K562 treated with DMSO at 1 percent for 24 hours (cell line): ENCODE data around the gene PRSS21. TPM values are rescaled to one million over a fixed set of nuclear protein-coding genes. Genes with fewer than 3 reads are reported as not detected.

Experiments
- total RNA-seq: library from RNA; unstranded; fragments of 300-600 nt; gene quantifications from 2 replicates; pipeline ENCODE4 v1.2.3, GENCODE V29; 2022; ENCODE audit warnings: low read depth; ENCODE audit not compliant: insufficient read depth

PRSS21 gene
- 74.1 and 76.0 TPM in 2 replicates for total RNA-seq

DNA sequence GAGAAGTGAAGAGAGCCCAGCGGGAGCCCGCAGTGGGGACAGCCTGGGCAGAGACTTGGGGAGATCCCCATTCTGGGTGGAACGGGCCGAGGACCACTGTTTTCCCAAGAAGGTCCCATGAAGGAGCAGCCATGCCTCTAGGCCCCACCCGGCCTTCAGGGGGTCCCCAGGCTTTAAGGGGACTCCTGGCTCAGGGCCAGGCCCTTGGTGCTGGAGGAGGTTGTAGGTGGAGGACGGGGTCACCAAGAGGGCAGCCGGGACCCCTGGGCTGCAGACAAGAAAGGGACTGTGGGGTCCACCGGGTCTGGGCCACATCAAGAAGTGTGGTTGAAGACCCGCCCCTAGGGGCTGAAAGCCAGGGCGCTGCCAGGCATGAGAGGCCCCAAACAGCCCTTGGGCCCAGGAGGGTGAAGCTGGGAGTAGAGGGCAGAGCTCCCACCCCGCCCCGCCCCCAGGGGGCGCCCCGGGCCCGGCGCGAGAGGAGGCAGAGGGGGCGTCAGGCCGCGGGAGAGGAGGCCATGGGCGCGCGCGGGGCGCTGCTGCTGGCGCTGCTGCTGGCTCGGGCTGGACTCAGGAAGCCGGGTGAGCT lies at the start of gene PRSS21:
Gene PRSS21 (plus strand): TSS at position 487 of the 589 bp plus-strand sequence. CDS start 32 bp downstream, at position 519.

GRCh38 chr16:2777231-2777902 lies 39.7 kb upstream of the PRSS21 start, which contains the start of gene ELOB:
TSS of gene ELOB (minus strand) at chr16:2777280. CDS start at chr16:2777239, 41 bp downstream.

DNA sequence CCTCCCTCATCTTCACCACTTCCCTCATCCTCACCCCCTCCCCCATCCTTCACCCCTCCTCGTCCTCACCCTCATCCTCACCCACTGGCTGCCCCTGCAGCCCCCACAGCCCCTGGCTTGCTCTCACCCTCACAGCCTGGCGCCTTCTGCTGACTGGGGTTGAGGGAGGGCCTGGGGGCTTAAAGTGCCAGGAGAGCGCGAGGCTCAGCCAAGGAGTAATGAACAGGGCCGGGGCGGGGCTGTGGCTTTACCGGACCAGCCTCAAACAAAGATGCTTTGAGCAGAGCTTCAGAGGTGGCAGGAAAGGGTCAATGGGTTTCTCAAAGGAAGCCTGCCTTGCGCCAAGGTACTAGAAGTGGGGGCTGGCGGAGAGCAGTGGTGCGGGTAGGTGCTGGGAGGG lies 29.6 kb upstream of the PRSS21 start, which contains the start of gene PRSS33:
Gene PRSS33 (minus strand): TSS at position 155 of the 400 bp plus-strand sequence. CDS start 1,013 bp downstream, outside the sequence.

GRCh38 chr16:2829501-2830354 lies 12.7 kb downstream of the PRSS21 start, which contains the start of gene ZG16B:
TSS of gene ZG16B (plus strand) at chr16:2830303. CDS start at chr16:2830442, 139 bp downstream.

GRCh38 chr16:2857451-2858244 lies 40.6 kb downstream of the PRSS21 start, which contains the start of gene PRSS22:
TSS of gene PRSS22 (minus strand) at chr16:2858170. CDS start at chr16:2858104, 66 bp downstream.

Other genes starting within 250 kb of the PRSS21 start
- 59.7 and 60.5 TPM in 2 replicates for gene KCTD5, start 134.7 kb upstream of the PRSS21 start, total RNA-seq
- gene PRSS27, start 97.0 kb upstream of the PRSS21 start, total RNA-seq = 1.2 and 2.3 TPM in 2 replicates
- 256 and 287 TPM in 2 replicates for gene SRRM2, start 64.6 kb upstream of the PRSS21 start, total RNA-seq
- 340 and 361 TPM in 2 replicates for gene ELOB, start 40.0 kb upstream of the PRSS21 start, total RNA-seq
- gene PRSS33, start 29.7 kb upstream of the PRSS21 start, total RNA-seq = not detected in 2 replicates
- gene PRSS41, start 18.8 kb upstream of the PRSS21 start, total RNA-seq = not detected in 2 replicates
- 0.71 and 1.5 TPM in 2 replicates for gene ZG16B, start 13.1 kb downstream of the PRSS21 start, total RNA-seq
- not detected in 2 replicates for gene PRSS22, start 40.9 kb downstream of the PRSS21 start, total RNA-seq
- 107 TPM in 2 replicates for gene FLYWCH2, start 66.0 kb downstream of the PRSS21 start, total RNA-seq
- gene FLYWCH1, start 94.7 kb downstream of the PRSS21 start, total RNA-seq = 46.3 and 51.2 TPM in 2 replicates
- 1.3 and 2.2 TPM in 2 replicates for gene KREMEN2, start 147.0 kb downstream of the PRSS21 start, total RNA-seq
- 25.2 and 30.8 TPM in 2 replicates for gene PAQR4, start 152.1 kb downstream of the PRSS21 start, total RNA-seq
- gene PKMYT1, start 163.2 kb downstream of the PRSS21 start, total RNA-seq = 168 and 199 TPM in 2 replicates
- 4.3 and 4.5 TPM in 2 replicates for gene CLDN9, start 195.7 kb downstream of the PRSS21 start, total RNA-seq
- 0.65 and 0.76 TPM in 2 replicates for gene CLDN6, start 200.9 kb downstream of the PRSS21 start, total RNA-seq
- 41.1 and 48.6 TPM in 2 replicates for gene TNFRSF12A, start 203.1 kb downstream of the PRSS21 start, total RNA-seq
- 37.4 and 38.2 TPM in 2 replicates for gene HCFC1R1, start 206.7 kb downstream of the PRSS21 start, total RNA-seq
- gene THOC6, start 206.8 kb downstream of the PRSS21 start, total RNA-seq = 41.2 and 42.6 TPM in 2 replicates
- gene BICDL2, start 219.7 kb downstream of the PRSS21 start, total RNA-seq = not detected in 2 replicates
- 0.31 and 1.0 TPM in 2 replicates for gene MMP25, start 229.3 kb downstream of the PRSS21 start, total RNA-seq
- gene IL32, start 248.4 kb downstream of the PRSS21 start, total RNA-seq = 49.1 and 56.4 TPM in 2 replicates